COLO829 (cell line): ENCODE measurements around the gene CACNA1H.
"Not testable (repeated sequence)": the region's sequence is repeated elsewhere in the genome, so short reads cannot be mapped to it uniquely, and the experiment has no call there.

Experiments used
- DNase-seq: peaks from one replicate; pipeline ENCODE4 v3.0.0; 2012; ENCODE audit warnings: low spot score

The CACNA1H gene

DNA sequence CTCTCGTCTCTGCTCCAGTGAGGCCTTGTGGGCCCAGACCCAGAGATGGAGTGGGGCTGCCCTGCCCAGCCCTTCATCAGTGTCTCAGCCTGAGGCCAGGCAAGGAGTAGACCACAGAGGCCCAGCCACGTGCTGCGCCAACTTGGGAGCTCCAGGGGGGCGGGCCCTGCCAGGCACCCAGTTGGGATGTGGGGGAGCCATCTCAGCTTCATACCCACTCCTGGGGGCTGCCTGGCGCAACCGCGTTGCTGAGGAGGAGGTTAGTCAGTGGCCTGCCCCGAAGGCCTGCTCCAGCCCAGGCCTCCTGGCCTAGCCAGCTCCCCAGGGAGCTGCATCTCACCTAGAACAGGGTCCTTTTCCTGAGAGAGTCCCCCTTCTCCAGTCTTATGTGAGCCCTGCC is 60.3 kb downstream of the CACNA1H start:
- no peak for DNase-seq

GRCh38 chr16:1213796-1214372 is 61.0 kb downstream of the CACNA1H start:
- no peak for DNase-seq

- no peak for DNase-seq
Measured at GRCh38 chr16:1214719-1215118, 61.8 kb downstream of the CACNA1H start.

GRCh38 chr16:1215574-1216295 is 62.8 kb downstream of the CACNA1H start:
- DNase-seq = no peak

DNA sequence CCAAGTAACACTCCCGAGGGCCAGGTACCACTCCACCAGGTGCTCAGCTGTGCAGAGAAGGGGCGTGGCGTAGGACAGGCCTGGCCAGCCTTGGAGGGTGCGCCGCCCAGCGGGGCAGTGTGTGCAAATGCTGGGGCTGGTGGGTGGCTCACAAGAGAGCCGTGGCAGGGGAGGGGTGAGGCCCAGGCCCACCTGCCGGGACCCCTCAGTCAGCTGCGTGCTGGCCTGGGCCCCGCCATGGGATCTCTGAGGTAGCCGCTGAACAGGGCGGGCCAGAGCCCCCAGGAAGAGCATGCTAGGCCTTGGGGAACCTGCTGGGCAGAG is 63.4 kb downstream of the CACNA1H start:
- no peak for DNase-seq

GRCh38 chr16:1216681-1217400 is 63.9 kb downstream of the CACNA1H start:
- no peak for DNase-seq

GRCh38 chr16:1217526-1217925 is 64.6 kb downstream of the CACNA1H start:
- DNase-seq = no peak

DNA sequence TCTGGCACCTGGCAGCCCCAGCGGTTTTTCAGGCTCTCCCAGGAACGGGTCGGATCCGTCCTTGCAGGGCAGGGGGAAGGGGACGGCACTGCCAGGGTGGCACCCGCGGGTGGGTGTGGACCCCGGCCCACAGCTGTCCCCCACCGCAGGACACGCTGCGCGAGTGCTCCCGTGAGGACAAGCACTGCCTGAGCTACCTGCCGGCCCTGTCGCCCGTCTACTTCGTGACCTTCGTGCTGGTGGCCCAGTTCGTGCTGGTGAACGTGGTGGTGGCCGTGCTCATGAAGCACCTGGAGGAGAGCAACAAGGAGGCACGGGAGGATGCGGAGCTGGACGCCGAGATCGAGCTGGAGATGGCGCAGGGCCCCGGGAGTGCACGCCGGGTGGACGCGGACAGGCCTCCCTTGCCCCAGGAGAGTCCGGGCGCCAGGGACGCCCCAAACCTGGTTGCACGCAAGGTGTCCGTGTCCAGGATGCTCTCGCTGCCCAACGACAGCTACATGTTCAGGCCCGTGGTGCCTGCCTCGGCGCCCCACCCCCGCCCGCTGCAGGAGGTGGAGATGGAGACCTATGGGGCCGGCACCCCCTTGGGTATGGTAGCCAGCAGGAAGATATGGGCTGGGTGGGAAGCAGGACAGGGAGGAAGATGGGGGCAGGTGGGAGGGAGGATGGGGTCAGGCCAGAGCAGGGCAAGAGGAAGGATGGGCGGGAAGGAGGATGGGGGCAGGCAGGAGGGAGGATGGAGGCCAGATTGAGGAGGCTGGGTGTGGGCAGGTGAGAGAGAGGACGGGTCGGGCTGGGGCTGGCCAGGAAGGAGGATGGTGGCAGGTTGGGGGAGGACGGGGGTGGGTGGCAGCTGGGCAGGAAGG is 65.4 kb downstream of the CACNA1H start:
- DNase-seq = no peak

- DNase-seq = no peak
Measured at GRCh38 chr16:1218930-1219611, 66.2 kb downstream of the CACNA1H start.

DNA sequence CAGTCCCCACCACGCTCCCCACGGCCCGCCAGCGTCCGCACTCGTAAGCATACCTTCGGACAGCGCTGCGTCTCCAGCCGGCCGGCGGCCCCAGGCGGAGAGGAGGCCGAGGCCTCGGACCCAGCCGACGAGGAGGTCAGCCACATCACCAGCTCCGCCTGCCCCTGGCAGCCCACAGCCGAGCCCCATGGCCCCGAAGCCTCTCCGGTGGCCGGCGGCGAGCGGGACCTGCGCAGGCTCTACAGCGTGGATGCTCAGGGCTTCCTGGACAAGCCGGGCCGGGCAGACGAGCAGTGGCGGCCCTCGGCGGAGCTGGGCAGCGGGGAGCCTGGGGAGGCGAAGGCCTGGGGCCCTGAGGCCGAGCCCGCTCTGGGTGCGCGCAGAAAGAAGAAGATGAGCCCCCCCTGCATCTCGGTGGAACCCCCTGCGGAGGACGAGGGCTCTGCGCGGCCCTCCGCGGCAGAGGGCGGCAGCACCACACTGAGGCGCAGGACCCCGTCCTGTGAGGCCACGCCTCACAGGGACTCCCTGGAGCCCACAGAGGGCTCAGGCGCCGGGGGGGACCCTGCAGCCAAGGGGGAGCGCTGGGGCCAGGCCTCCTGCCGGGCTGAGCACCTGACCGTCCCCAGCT is 67.3 kb downstream of the CACNA1H start:
- DNase-seq = no peak

GRCh38 chr16:1220841-1221627 is 68.1 kb downstream of the CACNA1H start:
- DNase-seq = no peak

DNA sequence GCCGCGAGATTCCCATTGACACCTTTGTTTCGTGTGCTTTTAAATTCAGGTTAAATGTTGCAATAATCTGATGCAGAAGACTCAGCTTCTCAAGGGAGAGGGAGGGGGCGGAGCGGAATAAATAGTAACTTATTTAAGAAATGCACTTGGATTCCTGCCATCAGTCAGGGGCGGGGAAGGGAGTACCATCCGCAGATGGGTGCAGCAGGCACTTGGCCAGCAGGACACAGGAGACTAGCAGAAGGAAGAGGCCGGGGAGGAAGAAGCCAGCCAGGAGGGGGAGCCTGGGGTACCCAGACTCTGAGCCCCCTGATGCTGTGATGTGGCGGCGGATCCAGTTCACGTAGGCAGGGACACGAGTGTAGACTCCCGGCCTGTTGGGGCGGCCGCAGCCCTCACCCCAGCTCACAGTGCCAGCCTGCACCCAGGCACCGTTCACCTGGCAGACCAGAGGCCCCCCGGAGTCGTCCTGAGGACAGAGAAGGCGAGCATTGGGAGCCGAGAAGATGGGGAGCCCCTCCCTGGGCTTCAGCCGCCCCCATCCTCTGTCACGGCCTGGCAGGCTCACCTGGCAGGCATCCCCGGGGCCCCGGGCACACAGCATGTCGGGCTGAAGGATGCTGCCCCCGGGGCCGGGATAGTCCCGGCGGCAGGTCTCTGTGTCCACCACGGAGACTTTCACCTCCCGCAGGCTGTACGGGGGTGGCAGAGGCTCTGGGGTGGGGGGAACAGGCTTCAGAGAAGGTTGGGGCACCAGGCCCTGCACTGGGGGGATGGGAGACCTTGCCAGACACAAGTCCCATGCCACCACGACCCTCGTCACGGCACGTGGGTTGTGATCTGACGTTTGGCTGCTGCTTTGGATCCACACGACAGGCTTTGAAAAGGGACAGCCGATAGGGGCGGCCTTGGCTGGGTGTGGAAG is 69.0 kb downstream of the CACNA1H start:
- DNase-seq = no peak

DNA sequence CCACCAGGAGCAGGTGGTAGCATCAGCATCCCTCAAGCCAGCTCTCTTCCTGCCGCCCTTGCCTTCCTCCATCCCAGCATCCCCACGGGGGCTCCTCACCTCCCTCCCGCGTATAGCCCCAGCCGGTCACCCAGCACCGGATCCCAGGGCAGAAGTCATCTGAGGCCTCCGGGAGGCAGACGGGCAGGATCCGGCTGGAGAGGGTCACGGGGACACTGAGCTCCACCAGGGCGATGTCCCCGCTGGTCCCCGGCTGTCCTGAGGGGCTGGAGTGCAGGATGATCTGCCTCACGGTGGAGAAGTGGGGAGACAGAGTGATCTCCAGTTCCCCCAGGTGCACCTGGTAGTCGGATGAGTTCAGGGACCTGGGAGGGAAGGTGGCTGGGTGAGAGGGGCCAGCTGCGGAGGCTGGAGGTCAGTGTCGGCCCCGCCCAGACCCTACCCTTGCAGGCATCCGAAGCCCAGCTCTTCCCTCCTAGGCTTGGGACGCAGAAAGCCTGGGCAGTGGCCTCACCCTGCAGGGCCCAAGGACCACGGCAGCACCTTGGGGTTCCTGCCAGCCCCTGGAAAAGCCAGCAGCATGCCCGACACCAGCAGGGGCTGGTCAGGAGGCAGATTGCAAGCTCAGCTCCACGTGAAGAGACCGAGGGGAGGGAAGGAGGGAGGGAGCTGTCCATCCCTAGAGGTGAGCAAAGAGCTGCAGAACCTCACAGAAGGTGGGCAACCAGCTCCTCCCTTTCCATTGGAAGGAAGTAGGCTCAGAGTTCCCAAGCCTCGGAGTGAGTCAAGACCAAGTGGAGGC is 69.8 kb downstream of the CACNA1H start:
- DNase-seq = no peak

DNA sequence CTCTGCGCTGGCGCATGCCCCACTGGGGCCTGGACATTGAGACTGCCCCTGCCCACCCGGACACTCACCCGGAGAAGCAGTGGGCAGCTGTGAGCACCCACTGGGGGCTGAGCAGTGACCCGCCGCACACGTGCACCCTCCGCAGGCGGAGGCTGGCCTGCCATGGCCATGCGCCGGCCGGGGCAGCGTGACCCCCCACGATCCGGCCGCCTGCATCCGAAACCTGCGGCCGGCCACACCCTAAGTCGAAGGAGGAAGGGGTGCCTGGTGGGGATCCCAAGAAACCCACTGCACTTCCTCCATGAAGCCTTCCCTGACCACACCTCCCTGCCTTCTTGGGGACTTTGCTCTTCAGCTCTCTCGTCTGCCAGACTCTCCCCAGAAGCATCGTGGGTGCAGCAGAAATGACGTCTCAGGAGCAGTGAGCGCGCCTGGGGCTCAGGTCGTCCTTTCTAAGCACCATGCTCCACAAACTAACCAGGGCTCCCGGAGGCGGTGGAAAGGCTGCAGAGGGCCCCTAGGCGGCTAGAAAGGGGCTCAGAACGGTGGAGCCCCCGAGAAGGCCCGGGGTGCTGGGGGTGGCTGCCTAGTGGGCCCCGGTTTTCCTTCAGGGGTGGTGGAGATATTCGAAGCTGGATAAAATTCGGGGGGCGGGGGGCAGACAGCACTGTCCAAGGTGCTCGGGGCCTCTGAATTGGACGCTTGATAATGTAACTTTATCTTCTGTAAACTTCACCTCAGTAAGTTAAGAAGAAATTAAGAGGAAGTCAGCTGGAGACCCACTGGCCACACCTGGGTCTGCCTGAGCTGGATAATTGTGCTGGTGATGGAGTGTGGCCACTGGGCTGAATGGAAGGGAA is 70.7 kb downstream of the CACNA1H start:
- no peak for DNase-seq

DNA sequence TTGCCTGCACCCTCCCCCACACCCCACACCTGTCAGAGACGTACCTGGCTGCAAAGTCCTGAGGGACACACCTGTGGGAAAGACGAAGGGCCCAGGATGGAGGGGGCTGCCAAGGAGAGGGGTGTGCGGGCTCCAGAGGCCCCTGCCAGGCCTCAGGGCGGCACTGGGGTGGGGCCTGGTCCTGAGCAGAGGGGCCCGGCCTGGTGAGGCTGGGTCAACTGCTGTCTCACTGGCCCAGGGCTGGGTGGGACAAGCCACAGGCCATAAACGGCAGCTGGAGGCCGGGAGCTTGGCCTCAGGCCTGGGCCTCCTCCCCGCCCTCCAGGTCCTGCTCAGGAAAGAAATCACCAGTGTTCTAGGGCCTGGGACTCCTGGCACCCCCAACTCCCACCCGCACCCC is 71.7 kb downstream of the CACNA1H start:
- no peak for DNase-seq

GRCh38 chr16:1225051-1225451 is 72.1 kb downstream of the CACNA1H start, which contains the start of gene TPSG1:
TSS of gene TPSG1 (minus strand) at chr16:1225268. CDS start at chr16:1225252, 16 bp downstream.
- DNase-seq = no peak

GRCh38 chr16:1225728-1226311 is 72.9 kb downstream of the CACNA1H start:
- not testable (repeated sequence) for DNase-seq
